HuH-7.5 (cell line): Measurements from ENCODE around the gene TTC22.

Experiments used
- DNase-seq: peaks from one replicate; pipeline ENCODE4 v3.0.0; 2011; ENCODE audit warnings: low spot score

TTC22 gene

DNA sequence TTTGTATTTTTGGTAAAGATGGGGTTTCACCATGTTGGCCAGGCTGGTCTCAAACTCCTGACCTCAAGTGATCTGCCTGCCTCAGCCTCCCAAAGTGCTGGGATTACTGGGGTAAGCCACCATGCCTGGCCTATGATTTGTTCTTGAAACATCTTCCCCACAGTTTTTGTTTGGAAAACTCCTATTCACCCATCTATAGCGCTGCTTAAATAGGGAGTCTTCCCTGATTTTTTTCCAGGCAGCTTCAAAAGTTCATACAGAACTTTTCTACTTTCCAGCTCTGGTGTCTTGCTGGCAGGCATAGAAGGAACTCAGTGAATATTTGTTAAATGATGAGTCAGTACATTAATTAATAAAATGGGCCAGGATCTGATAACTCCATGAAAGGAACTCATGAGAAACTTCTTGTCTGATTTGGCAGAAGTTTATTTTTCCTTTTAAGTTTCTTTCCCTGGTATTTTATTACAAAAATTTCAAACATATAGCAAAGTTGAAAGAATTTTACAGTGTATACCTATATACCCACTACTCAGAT is 33.0 kb upstream of the TTC22 start:
- DNase-seq: no peak

DNA sequence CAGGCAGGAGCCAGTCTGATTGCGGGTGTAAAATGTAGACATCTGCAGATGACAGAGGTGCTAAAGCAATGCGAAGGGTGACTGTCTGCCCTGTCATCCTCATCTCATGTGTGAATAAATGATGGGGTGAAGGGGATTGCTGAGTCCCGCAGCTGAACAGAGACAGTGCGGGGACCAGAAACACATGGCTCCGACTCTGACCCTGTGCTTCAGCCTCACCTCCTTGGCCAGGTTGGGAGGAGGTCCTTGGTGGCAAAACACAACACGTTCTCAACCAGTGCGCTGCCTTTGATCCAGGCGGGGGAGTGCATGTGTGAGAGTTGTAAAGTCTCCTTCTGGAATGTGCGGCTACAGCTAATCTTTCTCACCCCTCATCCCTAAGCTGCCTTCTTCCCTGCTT is 32.0 kb upstream of the TTC22 start:
- DNase-seq: no peak

DNA sequence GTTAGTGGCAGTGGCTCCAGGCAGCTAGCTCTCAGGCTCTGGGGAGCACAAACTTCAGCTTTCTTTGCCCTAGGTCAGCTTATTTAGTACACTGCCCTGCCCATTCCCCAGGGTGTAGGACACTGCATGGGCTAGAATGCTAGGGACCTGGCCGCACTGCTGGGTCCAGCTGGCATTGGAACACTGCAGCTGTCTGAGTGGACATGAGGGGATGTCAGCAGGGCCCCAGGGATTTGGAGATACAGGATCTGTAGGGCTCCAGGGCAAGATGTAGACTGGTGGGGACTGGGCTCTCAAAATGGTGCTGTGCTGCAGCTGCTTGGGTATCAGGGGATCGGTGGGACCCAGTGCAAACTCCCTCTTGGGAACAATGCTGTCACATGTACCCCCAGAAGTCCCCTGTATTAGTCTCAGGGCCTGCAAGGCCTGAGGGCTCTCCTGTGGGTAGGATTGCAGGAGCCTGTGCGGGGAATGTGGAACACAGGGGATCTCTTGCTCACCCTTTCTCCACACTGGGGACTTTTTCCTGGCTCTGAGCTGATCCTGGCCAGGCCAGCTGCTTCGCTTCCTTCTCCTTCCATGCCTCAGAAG is 25.2 kb upstream of the TTC22 start:
- no peak for DNase-seq

DNA sequence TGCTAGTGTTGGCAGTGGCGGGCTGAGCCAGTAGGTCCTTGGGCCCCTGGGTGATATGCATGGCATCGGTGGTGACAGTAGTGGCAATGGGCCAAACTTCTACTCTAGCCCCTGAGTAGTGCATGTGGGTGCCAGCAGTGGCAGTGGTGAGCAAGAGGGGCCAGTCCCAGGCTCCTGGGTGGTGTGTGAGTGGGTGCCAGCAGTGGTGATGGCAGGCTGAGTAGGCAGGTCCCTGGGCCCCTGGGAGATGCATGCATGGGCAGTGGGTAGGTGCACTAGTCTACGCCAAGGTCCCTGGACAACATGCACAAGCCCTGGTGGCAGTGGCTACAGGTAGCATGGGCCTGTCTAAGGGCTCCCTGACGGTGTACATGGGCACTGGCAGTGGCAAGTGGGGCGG is 24.6 kb upstream of the TTC22 start:
- DNase-seq: no peak

DNA sequence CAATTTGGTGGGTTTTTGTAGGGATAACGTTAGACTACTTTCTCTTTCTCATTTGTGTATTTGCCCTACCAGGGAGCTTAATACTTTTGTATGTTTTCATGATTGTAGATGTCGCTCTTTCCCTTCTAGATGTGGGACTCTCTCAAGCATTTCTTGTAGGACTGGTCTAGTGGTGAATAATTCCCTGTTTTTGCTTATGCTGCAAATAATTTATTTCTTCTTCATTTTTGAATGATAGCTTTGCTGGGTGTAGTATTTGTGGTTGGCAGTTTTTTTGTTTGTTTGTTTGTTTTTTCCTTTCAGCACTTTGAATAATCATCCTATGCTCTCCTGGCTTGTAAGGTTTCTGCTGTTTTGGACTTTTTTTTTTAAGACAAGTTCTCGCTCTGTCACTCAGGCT is 22.5 kb upstream of the TTC22 start:
- DNase-seq: no peak

DNA sequence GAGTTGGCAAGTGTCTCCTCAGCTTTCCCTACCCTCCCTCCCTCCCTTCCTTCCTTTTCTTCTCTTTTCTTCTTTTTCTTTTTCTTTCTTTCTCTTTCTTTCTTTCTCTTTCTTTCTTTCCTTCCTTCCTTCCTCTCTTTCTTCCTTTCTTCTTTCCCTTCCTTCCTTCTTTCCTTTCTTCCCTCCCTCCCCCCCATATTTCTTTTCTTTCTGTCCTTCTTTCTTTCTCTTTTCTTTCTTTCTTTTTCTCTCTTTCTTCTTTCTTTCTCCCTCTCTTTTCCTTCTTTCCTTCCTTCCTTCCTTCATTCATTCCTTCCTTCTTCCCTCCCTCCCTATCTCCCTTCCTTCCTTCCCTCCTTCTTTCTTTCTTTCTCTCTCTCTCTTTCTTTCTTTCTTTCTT is 18.6 kb upstream of the TTC22 start:
- no peak for DNase-seq

DNA sequence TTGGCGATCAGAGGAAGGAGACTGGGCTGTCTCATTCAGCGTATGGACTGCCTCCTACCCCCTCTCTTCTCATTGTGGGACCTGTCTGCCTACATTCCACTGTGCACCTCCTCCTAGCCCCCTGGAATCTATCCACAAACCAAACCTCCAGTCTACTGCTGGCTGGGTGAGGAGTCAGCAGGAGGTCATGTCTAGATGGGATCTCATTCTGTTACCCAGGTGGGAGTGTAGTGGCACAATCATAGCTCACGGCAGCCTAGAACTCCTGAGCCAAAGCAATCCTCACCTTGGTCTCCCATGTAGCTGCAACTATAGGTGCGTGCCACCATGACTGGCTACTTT is 18.0 kb upstream of the TTC22 start:
- DNase-seq: no peak

DNA sequence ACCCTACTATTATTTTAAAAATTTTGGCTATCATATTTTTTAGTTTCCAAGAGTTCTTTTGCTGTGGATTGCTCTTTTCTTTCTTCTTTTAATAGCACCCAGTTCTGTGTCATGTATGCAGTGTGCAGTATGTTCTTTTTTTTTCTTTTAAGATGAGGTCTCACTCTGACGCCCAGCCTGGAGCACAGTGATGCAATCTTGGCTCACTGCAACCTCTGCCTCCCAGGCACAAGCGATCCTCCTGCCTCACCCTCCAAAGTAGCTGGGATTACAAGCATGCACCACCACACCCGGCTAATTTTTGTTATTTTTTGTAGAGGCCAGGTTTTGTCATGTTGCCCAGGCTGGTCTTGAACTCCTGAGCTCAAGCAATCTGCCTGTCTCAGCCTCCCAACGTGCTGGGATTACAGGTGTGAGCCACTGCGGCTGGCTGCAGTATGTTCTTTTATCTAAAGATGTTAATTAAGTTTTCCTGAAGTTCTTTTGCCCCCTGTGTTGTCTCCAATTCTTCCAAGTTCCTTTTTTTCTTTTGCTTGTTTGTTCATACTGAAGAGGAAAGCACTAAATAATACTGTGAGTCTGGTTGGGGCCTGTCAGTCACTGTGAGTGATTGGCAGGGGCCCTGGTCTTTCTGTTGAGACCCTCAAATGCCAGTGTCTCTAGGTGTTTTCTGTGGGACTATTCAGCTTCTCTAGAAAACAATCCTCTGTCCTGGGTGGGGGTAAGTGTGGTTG is 17.5 kb upstream of the TTC22 start:
- DNase-seq: no peak

DNA sequence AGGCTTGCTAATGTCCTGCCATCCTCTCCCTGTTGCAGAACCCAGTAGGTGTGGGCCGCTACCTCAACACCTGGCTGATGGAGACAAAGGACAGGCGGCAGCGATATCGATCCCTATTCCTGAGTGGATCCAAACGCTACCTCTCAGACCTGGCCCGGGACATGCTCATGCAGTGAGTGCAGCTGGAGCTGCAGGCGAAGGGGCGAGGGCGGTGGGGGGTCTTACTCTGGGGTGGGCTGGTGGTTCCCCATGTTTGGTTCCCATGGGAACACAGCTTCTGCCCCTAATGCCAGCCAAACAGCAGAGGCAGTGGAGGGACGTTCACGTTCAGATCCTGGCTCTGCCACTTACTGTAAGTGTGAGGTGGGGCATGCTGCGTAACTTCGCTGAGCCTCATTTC is 15.8 kb upstream of the TTC22 start:
- DNase-seq: no peak

DNA sequence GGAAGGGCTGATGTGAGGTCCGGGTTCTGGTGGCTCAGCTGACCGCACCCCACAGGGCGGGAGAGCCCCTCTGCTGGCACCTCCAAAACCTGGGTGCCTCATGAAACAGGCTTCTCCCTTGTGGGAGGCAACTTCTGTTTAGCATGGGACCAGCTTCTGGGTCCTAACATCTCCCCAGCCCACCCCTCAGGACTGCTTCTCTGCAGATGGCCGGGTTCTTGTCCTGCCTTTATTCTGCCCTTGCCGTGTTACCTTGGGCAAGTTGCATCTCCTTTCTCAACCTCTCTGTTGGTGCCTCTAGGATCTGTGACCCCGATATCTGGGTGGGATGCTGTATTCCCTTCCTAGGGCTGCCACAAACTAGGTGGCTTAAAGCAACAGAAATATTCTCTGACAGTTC is 15.0 kb upstream of the TTC22 start:
- no peak for DNase-seq

DNA sequence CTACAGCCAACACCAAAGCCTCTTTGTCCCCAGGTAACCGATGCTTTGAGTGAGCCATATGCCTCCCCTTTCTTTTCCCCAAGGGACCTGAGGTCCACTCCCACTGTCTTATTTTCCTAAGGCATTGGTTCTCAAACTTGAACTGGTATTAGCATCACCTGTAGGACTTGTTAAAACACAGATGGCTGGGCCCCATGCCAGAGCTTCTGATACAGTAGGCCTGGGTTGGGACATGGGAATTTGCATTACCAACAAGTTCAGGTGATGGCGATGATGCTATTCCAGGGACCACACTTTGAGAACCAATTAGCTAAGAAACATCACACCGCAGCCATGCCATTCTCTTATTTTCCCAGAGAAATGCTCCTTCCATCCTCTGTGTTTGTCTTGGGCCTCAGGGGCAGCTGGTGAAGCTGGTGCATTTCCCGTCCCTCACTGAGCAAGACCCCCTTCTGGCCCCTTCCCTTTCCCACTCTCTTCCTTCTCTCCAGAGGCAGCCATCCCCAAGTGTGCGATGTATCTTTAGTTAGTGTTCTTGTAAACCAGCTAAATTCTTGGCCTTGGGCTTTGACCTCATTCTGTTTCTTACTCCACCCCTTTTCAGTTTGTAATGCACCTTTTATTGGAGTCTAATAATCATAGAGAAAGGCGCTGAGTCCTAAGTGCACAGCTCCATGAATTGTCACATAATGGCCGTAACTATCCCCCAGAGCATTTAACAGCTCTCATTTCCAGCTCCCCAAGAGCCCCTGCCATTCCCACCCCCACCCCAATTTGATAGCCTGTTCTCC is 14.2 kb upstream of the TTC22 start:
- no peak for DNase-seq

DNA sequence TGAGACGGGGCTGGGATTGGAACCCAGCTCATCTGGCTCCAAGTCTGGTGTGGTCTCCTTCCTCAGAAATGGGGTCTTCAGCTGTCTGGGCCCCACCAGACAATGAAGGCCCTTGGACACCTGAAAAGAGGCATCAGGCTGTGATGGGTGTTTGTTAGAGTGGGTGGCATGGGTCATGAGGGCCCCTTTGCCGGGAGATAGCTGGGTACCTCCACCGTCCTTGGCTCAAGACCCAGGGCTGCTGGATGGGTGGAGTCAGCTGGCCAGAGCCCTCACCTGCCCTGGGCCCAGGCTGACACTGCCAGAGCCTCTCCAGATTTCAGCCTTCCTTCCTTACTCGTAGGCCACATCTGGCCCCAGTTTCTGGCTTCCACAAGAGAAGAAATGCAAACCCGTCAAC is 13.4 kb upstream of the TTC22 start:
- no peak for DNase-seq

DNA sequence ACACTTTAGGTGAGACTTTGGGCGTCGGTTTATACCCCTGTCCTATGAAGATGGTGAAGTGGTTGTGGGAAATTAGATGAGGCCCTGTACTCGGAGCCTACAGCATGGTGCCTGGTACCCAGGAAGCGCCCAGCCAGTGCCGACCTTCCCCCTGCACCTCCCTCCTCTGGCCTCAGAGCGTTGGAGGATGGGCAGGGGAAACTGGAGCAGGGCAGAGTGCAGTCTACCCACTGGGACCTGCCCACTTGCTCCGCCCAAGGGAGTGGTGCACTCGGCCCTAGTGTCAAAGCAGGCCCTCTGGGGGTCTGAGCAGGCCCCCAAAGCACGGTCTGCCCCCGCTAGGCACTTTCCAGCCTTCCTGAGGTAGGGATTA is 13.0 kb upstream of the TTC22 start:
- DNase-seq: no peak

DNA sequence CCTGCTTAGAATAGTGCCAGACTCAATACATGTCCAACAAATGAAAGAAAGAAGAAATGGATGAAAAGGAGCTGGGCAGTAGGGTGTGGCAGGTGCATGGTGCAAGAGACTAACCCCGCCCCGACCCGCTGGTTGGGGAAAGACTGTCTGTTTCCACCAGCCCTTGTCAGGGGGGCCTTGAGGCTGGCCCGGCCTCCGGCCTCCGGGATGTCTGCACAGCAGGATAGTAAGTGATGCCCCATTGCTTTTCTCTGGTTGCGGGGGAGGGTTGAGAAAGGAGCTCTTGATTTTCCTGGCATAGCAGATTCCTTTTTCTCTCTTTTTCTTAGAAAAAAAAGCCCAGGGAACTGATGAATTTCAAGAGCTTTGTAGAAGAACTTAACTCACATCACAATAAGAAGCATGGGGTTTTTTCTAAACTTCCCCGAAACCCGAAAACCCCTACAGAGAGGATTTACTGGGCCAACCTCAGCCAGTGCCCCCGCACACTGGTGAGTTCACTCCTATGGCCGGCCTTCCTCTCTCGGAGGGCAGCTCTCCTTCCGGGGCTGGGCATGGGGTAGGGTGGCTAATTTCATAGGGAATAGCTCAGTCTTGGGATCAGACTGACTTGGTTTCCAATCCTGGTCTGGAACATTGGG is 12.5 kb upstream of the TTC22 start:
- DNase-seq: no peak

DNA sequence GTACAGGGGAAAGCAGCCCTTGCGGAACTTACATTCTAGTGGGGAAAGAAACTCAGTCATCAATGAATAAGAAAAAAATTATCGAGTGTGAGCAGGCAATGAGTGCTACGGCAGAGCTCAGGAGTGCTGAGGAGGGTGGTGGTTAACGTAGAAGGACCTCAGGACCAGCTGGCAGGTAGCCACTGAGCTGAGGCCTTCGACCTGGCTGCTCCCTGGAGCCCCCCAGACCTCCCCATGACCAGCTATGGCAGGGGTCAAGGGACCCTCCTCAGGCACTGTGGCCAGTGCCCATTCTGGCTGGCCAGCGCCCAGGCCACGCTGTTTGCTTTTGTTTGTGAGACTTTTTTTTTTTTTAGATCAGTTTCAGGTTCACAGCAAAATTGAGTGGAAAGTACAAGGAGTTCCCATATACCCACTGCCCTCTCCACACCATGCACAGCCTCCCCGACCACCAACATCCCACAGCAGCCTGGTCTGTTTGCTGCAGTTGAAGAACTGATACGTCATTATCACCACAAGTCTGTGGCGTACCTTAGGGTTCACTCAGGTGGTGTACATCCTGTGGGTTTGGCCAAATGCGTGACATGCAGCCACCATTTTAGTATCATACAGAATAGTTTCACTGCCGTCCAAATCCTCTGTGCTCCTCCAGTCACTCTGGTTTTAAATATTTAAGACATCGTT is 11.8 kb upstream of the TTC22 start:
- DNase-seq: no peak

DNA sequence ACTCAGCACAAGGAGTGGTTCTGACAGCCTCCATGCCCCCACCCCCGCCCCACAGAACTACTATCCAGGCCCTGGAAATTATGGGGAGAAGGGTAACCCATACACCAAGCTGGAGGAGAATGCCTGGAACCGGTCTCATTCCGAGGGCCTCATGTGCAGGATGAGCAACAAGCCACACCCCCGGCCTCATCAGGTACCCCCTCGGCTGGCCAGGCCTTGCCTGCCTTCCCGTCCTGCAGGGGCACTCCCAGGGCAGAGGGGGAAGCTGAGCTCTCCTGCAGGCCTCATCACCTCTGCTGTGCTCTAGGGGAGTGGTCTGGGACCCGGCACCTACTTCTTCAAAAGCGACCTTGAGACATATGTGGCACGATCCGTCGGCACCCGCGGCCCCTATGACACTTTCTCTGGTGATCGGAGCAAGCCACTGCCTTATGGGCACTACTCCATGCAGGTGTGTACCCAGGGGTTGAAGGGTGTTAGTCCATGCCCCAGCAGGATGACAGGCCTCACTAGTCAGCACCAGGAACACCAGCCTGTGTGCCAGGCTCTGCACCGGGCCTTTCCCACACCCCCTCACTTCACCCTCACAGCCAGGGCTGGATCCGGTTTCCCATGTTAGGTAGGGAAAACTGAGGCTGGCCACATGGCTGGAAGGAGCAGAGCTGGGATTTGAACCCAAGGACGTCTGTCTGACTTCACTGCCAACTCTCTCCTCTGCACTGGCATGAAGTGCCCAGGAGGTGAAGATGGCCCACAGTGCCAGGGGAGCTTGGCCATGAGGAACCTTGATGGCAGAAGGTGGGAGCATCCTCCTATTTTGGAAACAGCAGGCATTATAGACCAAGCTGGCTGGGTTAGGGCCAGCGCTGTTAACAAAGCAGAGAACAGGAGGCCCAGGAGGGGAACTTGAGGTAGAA is 10.9 kb upstream of the TTC22 start:
- DNase-seq: no peak

DNA sequence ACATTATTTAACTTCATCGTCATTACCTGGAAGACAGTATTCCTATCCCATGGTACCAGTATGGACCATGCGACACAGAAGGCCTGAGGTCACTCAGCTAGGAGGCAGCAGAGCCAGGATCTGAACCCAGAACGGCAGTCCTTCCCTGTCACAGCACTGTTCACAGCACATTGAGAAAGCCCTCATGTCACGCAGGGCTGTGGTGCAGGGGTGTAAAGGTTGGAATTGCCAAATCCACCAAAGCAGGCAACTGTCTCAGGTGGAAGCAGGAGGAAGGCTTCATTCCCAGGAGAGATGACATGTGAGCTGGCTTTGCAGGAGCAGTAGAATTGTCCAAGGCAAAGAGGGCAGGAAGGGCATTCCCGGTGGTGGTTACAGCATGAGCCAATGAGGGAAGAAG is 9.9 kb upstream of the TTC22 start:
- DNase-seq: no peak

DNA sequence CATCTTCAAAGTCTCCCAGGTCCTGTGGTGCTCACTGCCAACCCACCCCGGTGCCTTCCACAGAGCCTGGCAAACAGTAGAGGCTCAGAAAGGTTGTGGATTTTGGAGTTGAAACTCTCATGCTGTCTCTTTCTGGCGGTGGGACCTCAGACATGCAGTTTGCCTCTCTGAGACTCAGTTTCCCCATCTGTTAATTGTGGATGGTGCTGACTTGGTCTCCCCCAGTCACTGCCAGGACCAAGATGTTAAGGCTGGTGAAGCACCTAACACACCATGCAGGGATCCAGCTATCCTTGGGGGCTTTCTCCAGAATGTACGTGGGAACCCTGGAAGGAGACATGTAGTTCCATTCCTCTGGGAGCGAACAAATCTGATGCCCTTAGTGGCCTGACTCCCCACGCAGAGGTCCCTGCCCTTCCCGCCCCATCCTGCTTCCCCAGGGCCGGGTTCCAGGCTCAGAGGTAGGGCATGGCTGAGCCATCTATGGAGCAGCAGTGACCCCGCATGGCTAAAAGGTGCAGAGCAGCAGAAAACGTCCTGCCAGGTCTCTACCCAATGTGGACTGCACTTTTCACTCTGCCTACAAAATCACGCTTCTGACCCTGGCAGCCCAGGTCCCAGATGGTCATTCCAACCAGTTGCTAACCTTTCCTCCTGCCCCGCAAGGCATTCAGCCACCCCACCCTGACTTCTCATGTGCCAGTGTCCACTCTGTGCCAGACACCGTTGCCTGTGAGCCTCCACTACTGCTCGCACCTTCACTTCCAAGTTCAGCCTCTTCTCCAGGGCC is 9.2 kb upstream of the TTC22 start:
- peak; percentile 89 for DNase-seq

DNA sequence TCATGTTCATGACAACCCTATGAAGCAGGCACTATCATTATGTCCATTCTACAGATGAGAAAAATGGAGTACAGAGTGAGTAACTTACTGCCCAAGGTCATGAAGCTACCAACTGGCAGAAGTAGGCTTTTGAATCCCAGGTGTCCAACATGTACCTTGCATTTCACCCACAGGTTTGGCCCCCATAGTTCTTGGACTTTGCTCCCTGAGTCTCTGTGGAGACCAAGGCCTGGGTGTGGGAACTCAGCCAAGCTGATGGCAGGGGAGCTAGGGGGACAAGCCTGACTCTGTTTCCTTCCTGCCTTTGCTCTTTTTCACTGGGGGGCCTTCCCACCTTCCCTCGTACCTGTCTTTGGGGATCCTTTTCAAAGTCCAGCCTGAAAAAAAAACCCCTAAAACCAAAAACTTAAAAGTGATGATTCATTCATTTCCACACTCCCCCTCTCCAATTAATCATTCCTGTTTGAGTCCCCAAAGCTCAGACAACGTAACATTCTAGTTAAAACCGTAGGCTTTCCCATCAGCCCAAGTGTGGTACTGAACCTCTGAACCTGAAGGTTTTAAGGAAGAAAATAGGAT is 8.5 kb upstream of the TTC22 start:
- no peak for DNase-seq
